B cell (primary cell): ENCODE measurements around the gene MAML3. TPM values are rescaled to one million over a fixed set of nuclear protein-coding genes. Genes with fewer than 3 reads are reported as not detected.

ENCODE experiments used
- ATAC-seq: fragments of 200-7000 bp; cut with Tn5 transposase; one replicate; pipeline ENCODE4 v1.10.0; 2021; ENCODE audit warnings: low read depth, mild to moderate bottlenecking, moderate number of reproducible peaks, moderate library complexity
- CTCF ChIA-PET: fragments of 350-600 bp; sonication (Branson Sonifier 250); formaldehyde crosslinking; loops from one replicate; lab custom pipeline; 2021; ENCODE audit warnings: antibody characterized with exemption, inconsistent platforms; lab: Charles Lee
- POLR2A ChIA-PET: fragments of 350-600 bp; sonication (Branson Sonifier 250); formaldehyde crosslinking; loops from one replicate; lab custom pipeline; 2021; ENCODE audit warnings: antibody characterized with exemption; lab: Charles Lee
- DNase-seq: peaks from one replicate; pipeline ENCODE4 v3.0.0; 2013
- H2AFZ ChIP-seq: 2 replicates; pipeline ENCODE4 v1.6.1; 2012; ENCODE audit warnings: mild to moderate bottlenecking, low read depth, low read length; ENCODE audit not compliant: insufficient read depth, poor library complexity, severe bottlenecking
- H3K27ac ChIP-seq, 2 donors: 1 replicate in 1 of 2; 2 replicates in 1 of 2; pipeline ENCODE4 v1.5.1; 2012 to 2013; ENCODE audit warnings: low read length in 2 of 2, mild to moderate bottlenecking in 2 of 2, moderate library complexity in 1 of 2
- H3K27me3 ChIP-seq, 4 experiments: fragments of 200-600 bp in 1 of 4; sonication (generic) in 1 of 4; replicated peaks in 1 of 4; 1 replicate in 2 of 4; 2 replicates in 2 of 4; pipeline versions ENCODE4 v1.6.1 to v1.7.0; 2013 to 2016; ENCODE audit warnings: low read length in 3 of 4, mild to moderate bottlenecking in 2 of 4, mixed read lengths in 1 of 4, moderate library complexity in 1 of 4; ENCODE audit not compliant: insufficient read depth in 4 of 4, control insufficient read depth in 3 of 4; ENCODE audit errors: control extremely low read depth in 1 of 4
- H3K36me3 ChIP-seq, 2 experiments: replicated peaks in 1 of 2; 1 replicate in 1 of 2; 2 replicates in 1 of 2; pipeline versions ENCODE4 v1.6.1 to v1.7.1; 2013; ENCODE audit warnings: low read length in 1 of 2; ENCODE audit not compliant: insufficient read depth in 2 of 2, control insufficient read depth in 1 of 2; ENCODE audit errors: control extremely low read depth in 1 of 2, extremely low read depth in 1 of 2
- H3K4me1 ChIP-seq, 2 donors: fragments of 200-600 bp in 1 of 2; sonication (generic) in 1 of 2; 1 replicate in 1 of 2; 2 replicates in 1 of 2; pipeline versions ENCODE4 v1.5.1 to v1.6.1; 2013 to 2017; ENCODE audit warnings: low read length in 2 of 2; ENCODE audit not compliant: control insufficient read depth in 2 of 2, insufficient read depth in 2 of 2
- H3K4me2 ChIP-seq: replicated peaks from 2 replicates; pipeline ENCODE3; 2012; ENCODE audit warnings: mild to moderate bottlenecking, low read depth, low read length; ENCODE audit not compliant: poor library complexity, severe bottlenecking
- H3K4me3 ChIP-seq, 5 experiments: fragments of 200-600 bp in 1 of 5; sonication (generic) in 1 of 5; 1 replicate in 3 of 5; 2 replicates in 2 of 5; pipeline versions ENCODE4 v1.5.1 to v1.7.0; 2011 to 2016; ENCODE audit warnings: low read length in 4 of 5, mild to moderate bottlenecking in 4 of 5, low read depth in 2 of 5, control low read depth in 1 of 5, moderate library complexity in 1 of 5; ENCODE audit not compliant: insufficient read depth in 1 of 5; ENCODE audit errors: control extremely low read depth in 1 of 5, extremely low read depth in 1 of 5
- H3K79me2 ChIP-seq: fragments of 200-600 bp; sonication (generic); one replicate; pipeline ENCODE4 v1.6.0; 2016; ENCODE audit warnings: low read length; ENCODE audit not compliant: control insufficient read depth, insufficient read depth
- H3K9ac ChIP-seq: fragments of 200-600 bp; sonication (generic); 2 replicates; pipeline ENCODE4 v1.6.1; 2017; ENCODE audit warnings: mild to moderate bottlenecking, low read length, moderate library complexity
- H3K9me3 ChIP-seq, 3 donors: one replicate each; pipeline versions ENCODE4 v1.6.1 to v1.7.1; 2013; ENCODE audit warnings: low read length in 2 of 3; ENCODE audit not compliant: control insufficient read depth in 2 of 3, insufficient read depth in 1 of 3; ENCODE audit errors: control extremely low read depth in 1 of 3
- H4K20me1 ChIP-seq: 2 replicates; pipeline ENCODE4 v1.6.0; 2012; ENCODE audit warnings: mild to moderate bottlenecking, low read length; ENCODE audit not compliant: insufficient read depth, control insufficient read depth, poor library complexity, severe bottlenecking
- H3K27ac Mint-ChIP-seq: one replicate; pipeline ENCODE4 v1.8.0; 2021; ENCODE audit warnings: mixed read lengths
- H3K27me3 Mint-ChIP-seq: one replicate; pipeline ENCODE4 v1.8.0; 2021; ENCODE audit warnings: mixed read lengths
- H3K4me1 Mint-ChIP-seq: one replicate; pipeline ENCODE4 v1.8.0; 2021; ENCODE audit warnings: mixed read lengths
- H3K4me3 Mint-ChIP-seq: one replicate; pipeline ENCODE4 v1.8.0; 2021; ENCODE audit warnings: mixed read lengths
- H3K9me3 Mint-ChIP-seq: one replicate; pipeline ENCODE4 v1.8.0; 2022; ENCODE audit warnings: mixed read lengths; ENCODE audit not compliant: insufficient read depth
- CTCF ChIP-seq: fragments of 200-600 bp; IDR thresholded peaks from one replicate; pipeline ENCODE4 v1.8.0; 2022; ENCODE audit warnings: antibody characterized with exemption, mild to moderate bottlenecking
- EZH2 ChIP-seq: IDR thresholded peaks from 2 replicates; pipeline ENCODE4 v1.6.1; 2012; ENCODE audit warnings: borderline replicate concordance, low read depth, mild to moderate bottlenecking, moderate library complexity, low read length; ENCODE audit not compliant: insufficient read depth, poor library complexity, severe bottlenecking
- WGBS: methylation state at CpG from one replicate; pipeline ENCODE4 v1.1.5; 2013; ENCODE audit warnings: missing lambda C conversion rate; ENCODE audit not compliant: insufficient coverage; 5-methylcytosine and 5-hydroxymethylcytosine counted together
- intact Hi-C: fragments of 100-400 bp; cut with micrococcal nuclease; formaldehyde crosslinking; loops from one replicate; pipeline ENCODE4 v1.10.0; 2022
- polyA plus RNA-seq: library from polyadenylated mRNA; depleted of rRNA; stranded (reverse); fragments of >200 nt; gene quantifications from 2 replicates; pipeline ENCODE4 v1.2.3, GENCODE V29; 2012
- total RNA-seq, 2 donors: library from RNA; stranded (reverse); fragments of 120-200 nt in 1 of 2; gene quantifications; 1 replicate in 1 of 2; 2 replicates in 1 of 2; pipeline versions ENCODE4 v1.2.3 to v1.2.4, GENCODE V29; 2013 to 2022

Gene MAML3
- total and polyA plus RNA-seq, 2 donors (not counting 1 experiment from before 2014, with no cell fraction given): 0.94 to 5.3 TPM

GRCh38 chr4:139794158-139794954 is 359.6 kb downstream of the MAML3 start:
- Histone ChIP-seq H3K27ac (no peak overlapping the region), H3K4me2 (no peak overlapping the region), H3K4me1 (no peaks in the 10 kb centered on the region), H4K20me1 (no peaks in the 10 kb centered on the region), H3K36me3 (no peaks in the 10 kb centered on the region), H3K4me3 (no peak overlapping the region), H3K79me2 (no peaks in the 10 kb centered on the region), H3K9ac (no peak overlapping the region), H3K9me3 (no peaks in the 10 kb centered on the region), H2AFZ (no peak overlapping the region), H3K27me3 (no peaks in the 10 kb centered on the region)
- peaks cover 6% of the 10 kb centered on the region for H3K27me3 Mint-ChIP-seq
- no peak overlapping the region for H3K4me3 Mint-ChIP-seq
- POLR2A ChIA-PET: no interaction called here
- DNase-seq: no peak
- TF ChIP-seq EZH2: no peak
- TF ChIP-seq CTCF: no peak
- intact Hi-C loops: no loop called here
- 92% methylated on average over 2 of the region's 3 CpGs for WGBS
- CTCF ChIA-PET: interaction anchor here (1.1 kb wide), 1 partner anchor 10 kb away, joined by 3 read pairs; no protein-coding TSS in a partner anchor
- peaks cover 10% of the 10 kb centered on the region for H3K4me1 Mint-ChIP-seq
- no peak for ATAC-seq
- no peak overlapping the region for H3K27ac Mint-ChIP-seq
- no peaks in the 10 kb centered on the region for H3K9me3 Mint-ChIP-seq

- H3K4me1 Mint-ChIP-seq: peaks cover 5% of the 10 kb centered on the region
- no peak for DNase-seq
- no peak overlapping the region for H3K27ac Mint-ChIP-seq
- H2AFZ ChIP-seq: no peak overlapping the region
- no peak overlapping the region for H3K4me2 ChIP-seq
- no peak overlapping the region for H3K4me3 Mint-ChIP-seq
- no peaks in the 10 kb centered on the region for H3K79me2 ChIP-seq
- H3K9me3 ChIP-seq: no peaks in the 10 kb centered on the region
- no peaks in the 10 kb centered on the region for H3K4me1 ChIP-seq
- H3K27me3 ChIP-seq: peaks cover 0 to 3% (median 0%) of the 10 kb centered on the region in 4 experiments
- ChIA-PET POLR2A (no interaction called here), CTCF (interaction anchor here (0.7 kb wide), 1 partner anchor 836 kb away, joined by 3 read pairs; no protein-coding TSS in a partner anchor)
- no peak overlapping the region for H3K9ac ChIP-seq
- no peak overlapping the region for H3K27ac ChIP-seq
- H3K27me3 Mint-ChIP-seq: peaks cover 13% of the 10 kb centered on the region
- H3K4me3 ChIP-seq: no peak overlapping the region
- no peaks in the 10 kb centered on the region for H4K20me1 ChIP-seq
- no peak for ATAC-seq
- no peaks in the 10 kb centered on the region for H3K36me3 ChIP-seq
- intact Hi-C loops: no loop called here
- TF ChIP-seq CTCF: no peak
- no CpG with 5 or more reads among the region's 2 CpGs for WGBS
- H3K9me3 Mint-ChIP-seq: no peaks in the 10 kb centered on the region
Measured at GRCh38 chr4:139791681-139792080, 362.3 kb downstream of the MAML3 start.
